Esophagus muscularis mucosa (tissue), 3 donors: ENCODE results near the gene TMEM45A.

Experiments used
- POLR2A ChIP-seq: fragments of 450-650 bp; IDR thresholded peaks from one replicate; pipeline ENCODE4 v1.6.1; 2017; ENCODE audit warnings: antibody characterized with exemption, moderate library complexity, mild to moderate bottlenecking, low read depth
- TF ChIP-seq, protein P1 (sequence below), 3 experiments: fragments of 200-600 bp in 2 of 3; fragments of 450-650 bp in 1 of 3; sonication (generic) in 2 of 3; IDR thresholded peaks; one replicate each; pipeline ENCODE4 v1.5.1; 2017 to 2019; ENCODE audit warnings: antibody characterized with exemption in 3 of 3, mild to moderate bottlenecking in 2 of 3, moderate library complexity in 1 of 3

DNA sequence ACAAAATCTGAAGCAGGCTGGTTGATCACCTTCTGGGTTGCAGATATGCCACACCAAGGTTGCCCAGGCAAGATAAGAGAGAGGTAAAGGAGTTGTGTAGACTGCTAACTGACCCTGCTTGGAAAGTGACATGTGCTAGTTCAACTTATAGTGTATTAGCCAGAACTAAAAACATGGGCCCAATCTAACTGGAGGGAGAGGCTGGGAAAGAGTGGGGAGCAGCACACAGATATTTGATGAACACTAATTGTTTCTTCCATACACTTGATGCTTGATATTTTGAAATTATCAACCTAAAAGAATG is 61.9 kb downstream of the TMEM45A start:
- TF ChIP-seq, protein P1, sequence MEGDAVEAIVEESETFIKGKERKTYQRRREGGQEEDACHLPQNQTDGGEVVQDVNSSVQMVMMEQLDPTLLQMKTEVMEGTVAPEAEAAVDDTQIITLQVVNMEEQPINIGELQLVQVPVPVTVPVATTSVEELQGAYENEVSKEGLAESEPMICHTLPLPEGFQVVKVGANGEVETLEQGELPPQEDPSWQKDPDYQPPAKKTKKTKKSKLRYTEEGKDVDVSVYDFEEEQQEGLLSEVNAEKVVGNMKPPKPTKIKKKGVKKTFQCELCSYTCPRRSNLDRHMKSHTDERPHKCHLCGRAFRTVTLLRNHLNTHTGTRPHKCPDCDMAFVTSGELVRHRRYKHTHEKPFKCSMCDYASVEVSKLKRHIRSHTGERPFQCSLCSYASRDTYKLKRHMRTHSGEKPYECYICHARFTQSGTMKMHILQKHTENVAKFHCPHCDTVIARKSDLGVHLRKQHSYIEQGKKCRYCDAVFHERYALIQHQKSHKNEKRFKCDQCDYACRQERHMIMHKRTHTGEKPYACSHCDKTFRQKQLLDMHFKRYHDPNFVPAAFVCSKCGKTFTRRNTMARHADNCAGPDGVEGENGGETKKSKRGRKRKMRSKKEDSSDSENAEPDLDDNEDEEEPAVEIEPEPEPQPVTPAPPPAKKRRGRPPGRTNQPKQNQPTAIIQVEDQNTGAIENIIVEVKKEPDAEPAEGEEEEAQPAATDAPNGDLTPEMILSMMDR (IDR thresholded peaks at IDR 0.05), result no peak
- TF ChIP-seq POLR2A, result no peak
